Esophagus muscularis mucosa (tissue), 4 donors: ENCODE data around the gene DSTYK.

ENCODE experiments used
- EP300 ChIP-seq: sonication (generic); formaldehyde crosslinking; IDR thresholded peaks from one replicate; pipeline ENCODE4 v1.6.1; 2017; ENCODE audit warnings: antibody characterized with exemption
- POLR2A ChIP-seq: fragments of 450-650 bp; IDR thresholded peaks from one replicate; pipeline ENCODE4 v1.6.1; 2017; ENCODE audit warnings: antibody characterized with exemption, moderate library complexity, mild to moderate bottlenecking, low read depth
- POLR2AphosphoS5 ChIP-seq, 2 donors: sonication (generic); formaldehyde crosslinking; IDR thresholded peaks; one replicate each; pipeline ENCODE4 v1.6.1; 2017; ENCODE audit warnings: antibody characterized with exemption in 2 of 2
- TF ChIP-seq, protein P1 (sequence below), 3 experiments: fragments of 200-600 bp in 2 of 3; fragments of 450-650 bp in 1 of 3; sonication (generic) in 2 of 3; IDR thresholded peaks; one replicate each; pipeline ENCODE4 v1.5.1; 2017 to 2019; ENCODE audit warnings: antibody characterized with exemption in 3 of 3, mild to moderate bottlenecking in 2 of 3, moderate library complexity in 1 of 3

DNA sequence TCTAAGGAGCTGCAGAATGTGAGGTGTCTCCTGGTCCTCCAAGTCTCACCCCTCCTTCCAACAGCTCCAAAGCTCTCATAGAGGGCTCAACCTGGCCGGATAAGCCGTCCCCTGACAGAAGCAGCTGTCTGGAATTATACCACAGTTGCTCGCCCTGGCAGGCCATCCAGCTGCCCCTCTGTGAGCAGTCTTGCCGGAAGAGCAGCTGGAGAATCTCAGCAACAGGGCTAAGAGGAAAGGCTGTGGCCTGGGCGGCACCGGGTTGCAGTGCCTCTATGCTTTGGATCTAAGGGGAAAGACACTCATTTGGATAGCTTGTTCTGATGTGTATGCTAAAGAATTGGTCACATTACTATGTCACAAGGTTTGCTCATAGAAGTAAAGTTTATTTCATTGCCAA is 28.6 kb upstream of the DSTYK start:
- TF ChIP-seq, protein P1, sequence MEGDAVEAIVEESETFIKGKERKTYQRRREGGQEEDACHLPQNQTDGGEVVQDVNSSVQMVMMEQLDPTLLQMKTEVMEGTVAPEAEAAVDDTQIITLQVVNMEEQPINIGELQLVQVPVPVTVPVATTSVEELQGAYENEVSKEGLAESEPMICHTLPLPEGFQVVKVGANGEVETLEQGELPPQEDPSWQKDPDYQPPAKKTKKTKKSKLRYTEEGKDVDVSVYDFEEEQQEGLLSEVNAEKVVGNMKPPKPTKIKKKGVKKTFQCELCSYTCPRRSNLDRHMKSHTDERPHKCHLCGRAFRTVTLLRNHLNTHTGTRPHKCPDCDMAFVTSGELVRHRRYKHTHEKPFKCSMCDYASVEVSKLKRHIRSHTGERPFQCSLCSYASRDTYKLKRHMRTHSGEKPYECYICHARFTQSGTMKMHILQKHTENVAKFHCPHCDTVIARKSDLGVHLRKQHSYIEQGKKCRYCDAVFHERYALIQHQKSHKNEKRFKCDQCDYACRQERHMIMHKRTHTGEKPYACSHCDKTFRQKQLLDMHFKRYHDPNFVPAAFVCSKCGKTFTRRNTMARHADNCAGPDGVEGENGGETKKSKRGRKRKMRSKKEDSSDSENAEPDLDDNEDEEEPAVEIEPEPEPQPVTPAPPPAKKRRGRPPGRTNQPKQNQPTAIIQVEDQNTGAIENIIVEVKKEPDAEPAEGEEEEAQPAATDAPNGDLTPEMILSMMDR (IDR thresholded peaks at IDR 0.05) = no peak
- TF ChIP-seq POLR2A (no peak), POLR2AphosphoS5 (IDR thresholded peaks at IDR 0.05) (no peak), EP300 (no peak)
